ENCODE results near the gene BMERB1. TPM values are rescaled to one million over a fixed set of nuclear protein-coding genes. Genes with fewer than 3 reads are reported as not detected.
A peak's percentile ranks its signal among the peaks of the same experiment; 100 is the strongest.
"Not testable (repeated sequence)": the region's sequence is repeated elsewhere in the genome, so short reads cannot be mapped to it uniquely, and the experiment has no call there.

The BMERB1 gene
- total RNA-seq, 1 donor from 2014 or later, result 15.5 TPM

DNA sequence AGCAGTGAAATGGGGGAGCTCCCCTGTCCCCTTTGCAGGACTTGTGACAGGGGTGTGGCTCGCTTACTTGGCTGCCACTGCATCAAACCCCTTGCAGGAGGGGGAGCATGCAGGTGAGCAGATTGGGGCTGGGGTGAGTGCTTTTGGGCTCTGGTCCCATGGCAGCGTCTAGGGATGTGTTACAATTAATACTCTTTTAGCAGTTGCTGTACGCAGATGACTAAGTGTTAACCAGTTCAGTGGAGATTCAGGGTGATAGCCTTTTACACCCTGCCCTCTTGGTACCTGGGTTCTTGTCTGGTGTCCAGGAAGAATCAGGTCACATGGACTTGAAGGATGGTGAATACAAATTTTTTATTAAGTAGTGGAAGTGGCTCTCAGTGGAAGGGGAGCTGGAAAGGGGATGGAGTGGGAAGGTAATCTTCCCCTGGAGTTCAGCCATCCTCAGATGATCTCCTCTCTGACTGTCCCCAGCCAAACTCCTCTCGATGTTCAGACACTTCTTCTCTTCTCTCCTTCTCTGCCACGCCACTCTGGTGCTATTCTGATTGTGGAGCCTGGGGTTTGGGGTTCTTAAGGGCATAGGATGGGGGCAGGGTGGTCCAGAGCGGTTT lies 108.5 kb downstream of the BMERB1 start:
- Mint-ChIP-seq H3K27me3 (no peaks in the 10 kb centered on the region), H3K36me3 (ENCODE audit: low read depth) (no peaks in the 10 kb centered on the region), H3K9me3 (no peaks in the 10 kb centered on the region), H3K27ac (no peak overlapping the region), H3K4me3 (no peak overlapping the region), H3K4me1 (peaks cover 6% of the 10 kb centered on the region)
- no peak for DNase-seq
- intact Hi-C loops (cut with micrococcal nuclease), result no loop called here

DNA sequence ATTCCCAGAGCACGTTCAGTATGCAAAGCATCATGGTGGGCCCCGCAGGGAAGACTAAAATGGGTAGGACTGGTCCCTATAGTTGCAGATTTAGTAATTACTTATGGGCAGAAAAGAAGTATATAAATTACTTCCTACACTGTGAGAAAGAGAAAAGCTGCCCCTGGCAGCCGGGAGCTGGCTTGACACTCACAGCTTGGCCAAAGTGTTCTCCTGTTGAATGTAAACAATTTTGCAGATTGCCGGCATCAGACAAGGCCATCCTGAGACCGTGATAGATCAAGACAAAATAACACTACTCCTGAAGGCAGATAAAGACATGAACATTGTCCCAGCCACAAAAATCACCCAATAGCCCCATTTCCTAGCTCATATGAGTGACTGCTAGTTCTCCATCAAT lies 110.0 kb downstream of the BMERB1 start:
- H3K9me3 Mint-ChIP-seq, result no peaks in the 10 kb centered on the region
- DNase-seq, result no peak
- peaks cover 6% of the 10 kb centered on the region for H3K4me1 Mint-ChIP-seq
- no peak overlapping the region for H3K4me3 Mint-ChIP-seq
- intact Hi-C loops (cut with micrococcal nuclease), result no loop called here
- H3K27me3 Mint-ChIP-seq, result no peaks in the 10 kb centered on the region
- no peaks in the 10 kb centered on the region for H3K36me3 Mint-ChIP-seq (ENCODE audit: low read depth)
- H3K27ac Mint-ChIP-seq, result no peak overlapping the region

DNA sequence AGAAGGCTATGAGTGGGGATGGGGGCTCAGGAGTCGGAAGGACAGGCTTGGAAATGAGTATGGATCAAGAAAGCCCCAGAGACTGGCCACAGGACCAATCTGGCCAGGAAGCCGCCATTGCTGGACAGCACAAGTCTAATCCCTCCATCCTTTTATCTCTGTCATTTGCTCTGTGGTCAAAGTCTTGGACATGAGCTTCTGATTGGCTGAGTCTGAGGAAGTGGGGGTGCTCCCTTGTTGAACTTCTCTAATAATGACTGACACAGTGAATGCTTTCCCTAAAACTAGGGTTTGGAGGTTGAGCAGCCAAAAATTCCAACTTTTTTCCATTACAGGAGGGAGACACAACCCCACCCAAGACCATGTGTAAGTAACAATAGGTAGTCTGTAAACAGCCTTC lies 111.2 kb downstream of the BMERB1 start:
- H3K36me3 Mint-ChIP-seq (ENCODE audit: low read depth), result no peaks in the 10 kb centered on the region
- no peaks in the 10 kb centered on the region for H3K9me3 Mint-ChIP-seq
- no peak for DNase-seq
- H3K27me3 Mint-ChIP-seq, result no peaks in the 10 kb centered on the region
- H3K4me3 Mint-ChIP-seq, result no peak overlapping the region
- no peak overlapping the region for H3K27ac Mint-ChIP-seq
- intact Hi-C loops (cut with micrococcal nuclease), result no loop called here
- peaks cover 6% of the 10 kb centered on the region for H3K4me1 Mint-ChIP-seq

DNA sequence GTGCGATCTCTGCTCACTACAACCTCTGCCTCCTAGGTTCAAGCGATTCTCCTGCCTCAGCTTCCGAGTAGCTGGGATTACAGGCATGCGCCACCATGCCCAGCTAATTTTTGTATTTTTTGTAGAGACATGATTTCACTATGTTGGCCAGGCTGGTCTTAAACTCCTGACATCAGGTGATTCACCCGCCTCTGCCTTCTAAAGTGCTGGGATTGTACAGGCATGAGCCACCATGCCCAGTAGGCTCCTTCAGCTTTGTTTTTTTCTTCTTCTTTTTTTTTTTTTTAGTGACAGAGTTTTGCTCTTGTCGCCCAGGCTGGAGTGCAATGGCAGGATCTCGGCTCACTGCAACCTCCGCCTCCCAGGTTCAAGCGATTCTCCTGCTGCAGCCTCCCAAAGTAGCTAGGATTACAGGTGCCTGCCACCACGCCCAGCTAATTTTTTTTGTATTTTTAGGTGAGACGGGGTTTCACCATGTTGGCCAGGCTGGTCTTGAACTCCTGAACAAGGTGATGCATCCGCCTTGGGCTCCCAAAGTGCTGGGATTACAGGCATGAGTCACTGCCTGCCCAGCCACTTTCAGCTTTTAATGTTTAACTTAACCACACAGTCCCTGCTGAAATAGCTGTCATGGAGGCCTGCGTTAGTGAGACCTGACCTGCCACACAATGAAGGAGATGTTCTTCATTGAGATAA lies 112.8 kb downstream of the BMERB1 start:
- H3K9me3 Mint-ChIP-seq, DNase-seq: not testable (repeated sequence)

DNA sequence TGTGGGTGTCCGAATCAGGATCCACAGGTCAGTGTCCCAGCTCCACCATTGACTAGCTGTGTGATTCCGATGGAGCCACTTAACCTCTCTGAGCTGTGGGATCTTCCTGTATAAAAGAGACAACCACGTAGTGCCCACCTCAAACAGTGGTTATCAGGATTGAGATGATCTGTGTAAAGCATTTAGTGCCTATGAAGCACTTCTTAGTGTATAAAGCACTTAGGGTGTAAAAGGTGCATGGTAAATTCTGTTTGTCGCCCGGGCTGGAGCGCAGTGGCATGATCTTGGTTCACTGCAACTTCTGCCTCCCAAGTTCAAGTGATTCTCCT lies 113.3 kb downstream of the BMERB1 start:
- peaks cover 13% of the 10 kb centered on the region for H3K4me1 Mint-ChIP-seq
- H3K9me3 Mint-ChIP-seq, result no peaks in the 10 kb centered on the region
- intact Hi-C loops (cut with micrococcal nuclease), result no loop called here
- no peaks in the 10 kb centered on the region for H3K36me3 Mint-ChIP-seq (ENCODE audit: low read depth)
- DNase-seq, result no peak
- no peak overlapping the region for H3K27ac Mint-ChIP-seq
- H3K27me3 Mint-ChIP-seq, result no peaks in the 10 kb centered on the region
- H3K4me3 Mint-ChIP-seq, result no peak overlapping the region

More for the DNA sequence above, 112.8 kb downstream of the BMERB1 start:
- intact Hi-C loops (cut with micrococcal nuclease); H3K27me3 Mint-ChIP-seq; H3K27ac Mint-ChIP-seq; H3K4me3 Mint-ChIP-seq; H3K4me1 Mint-ChIP-seq; H3K36me3 Mint-ChIP-seq (ENCODE audit: low read depth): not testable (repeated sequence)

DNA sequence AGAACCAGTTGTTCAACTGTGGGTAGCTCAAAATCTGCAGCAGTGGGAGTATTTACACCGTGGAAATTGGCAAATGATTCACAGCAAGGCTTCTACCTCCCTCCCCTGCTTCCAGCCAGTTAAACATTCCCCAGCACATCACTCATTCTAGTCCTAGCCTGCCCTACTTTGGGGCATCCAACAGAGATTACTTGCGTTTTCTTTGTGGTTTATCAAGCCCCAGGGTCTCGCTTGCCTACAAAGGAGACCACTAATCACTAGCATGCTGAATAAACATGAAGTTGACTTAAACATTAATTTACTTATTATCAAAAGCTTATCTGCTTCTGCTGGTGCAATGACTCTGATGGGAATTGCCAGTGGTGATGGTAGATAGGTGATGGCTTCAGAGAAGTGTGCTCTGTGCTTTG lies 114.1 kb downstream of the BMERB1 start:
- intact Hi-C loops (cut with micrococcal nuclease), result no loop called here
- H3K36me3 Mint-ChIP-seq (ENCODE audit: low read depth), result no peaks in the 10 kb centered on the region
- no peak overlapping the region for H3K4me3 Mint-ChIP-seq
- H3K4me1 Mint-ChIP-seq, result peaks cover 14% of the 10 kb centered on the region
- no peak overlapping the region for H3K27ac Mint-ChIP-seq
- H3K9me3 Mint-ChIP-seq, result no peaks in the 10 kb centered on the region
- DNase-seq, result no peak
- H3K27me3 Mint-ChIP-seq, result no peaks in the 10 kb centered on the region

DNA sequence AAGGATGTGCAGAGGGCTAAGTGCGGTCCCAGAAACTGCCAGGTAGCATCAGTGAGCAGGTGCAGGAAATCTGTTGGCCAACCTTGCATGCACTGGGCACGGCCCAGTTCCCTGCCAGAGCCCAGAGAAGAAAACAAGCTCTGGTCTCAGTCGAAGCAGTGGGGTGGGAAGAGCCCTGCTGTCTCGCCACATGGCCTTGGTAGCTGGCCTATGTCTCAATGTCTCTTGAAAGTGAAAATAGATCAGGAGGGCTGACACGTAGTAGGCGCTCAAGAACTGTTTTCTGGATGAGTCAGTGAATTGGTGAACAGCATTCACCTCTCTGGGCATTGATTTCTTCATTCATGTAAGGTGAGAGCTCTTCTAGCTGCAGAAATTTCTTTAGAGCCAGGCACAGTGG lies 118.1 kb downstream of the BMERB1 start:
- H3K4me1 Mint-ChIP-seq, result peaks cover 15% of the 10 kb centered on the region
- peak overlapping the region; percentile 34 for H3K27ac Mint-ChIP-seq
- H3K27me3 Mint-ChIP-seq, result no peaks in the 10 kb centered on the region
- DNase-seq, result no peak
- intact Hi-C loops (cut with micrococcal nuclease), result loop anchor here (2.0 kb wide), 1 partner anchor 20 kb away; no protein-coding TSS in a partner anchor
- H3K4me3 Mint-ChIP-seq, result no peak overlapping the region
- no peaks in the 10 kb centered on the region for H3K36me3 Mint-ChIP-seq (ENCODE audit: low read depth)
- H3K9me3 Mint-ChIP-seq, result no peaks in the 10 kb centered on the region

DNA sequence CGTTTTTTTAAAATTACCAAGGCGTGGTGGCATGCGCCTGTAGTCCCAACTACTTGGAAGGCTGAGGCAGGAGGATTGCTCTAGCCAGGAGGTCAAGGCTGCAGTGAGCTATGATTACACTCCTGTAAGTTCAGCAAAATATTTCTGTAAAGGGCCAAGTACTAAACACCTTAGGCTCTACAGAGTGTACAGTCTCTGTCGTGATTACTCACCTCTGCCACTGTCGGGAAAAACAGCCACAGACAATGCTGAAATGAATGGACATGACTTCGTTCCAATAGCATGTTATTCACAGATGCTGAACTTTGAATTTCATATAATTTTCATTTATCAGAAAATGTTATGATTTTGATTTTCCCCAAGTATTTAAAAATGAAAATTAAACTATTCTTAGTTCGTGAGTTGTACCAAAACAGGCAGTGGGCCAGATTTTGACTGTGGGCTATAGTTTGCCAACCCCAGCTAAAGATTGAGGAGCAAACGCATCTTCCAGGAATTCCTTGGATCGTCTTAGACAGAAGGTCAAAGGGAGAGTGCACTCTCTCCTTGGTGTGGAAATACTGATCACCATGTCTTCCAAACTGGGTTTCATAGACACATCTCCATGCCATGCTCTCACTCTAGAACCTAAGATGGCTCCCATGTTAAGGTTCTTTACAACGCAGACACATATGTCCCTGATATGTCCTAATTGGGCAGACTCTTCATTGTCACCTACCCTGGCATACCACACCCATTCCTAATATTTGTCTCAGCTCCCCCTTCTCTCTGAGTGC lies 119.1 kb downstream of the BMERB1 start:
- Mint-ChIP-seq H3K27me3 (no peaks in the 10 kb centered on the region), H3K4me1 (peaks cover 14% of the 10 kb centered on the region), H3K4me3 (no peak overlapping the region), H3K36me3 (ENCODE audit: low read depth) (no peaks in the 10 kb centered on the region), H3K9me3 (no peaks in the 10 kb centered on the region), H3K27ac (no peak overlapping the region)
- intact Hi-C loops (cut with micrococcal nuclease), result loop anchor here (2.0 kb wide), 1 partner anchor 19 kb away; no protein-coding TSS in a partner anchor
- no peak for DNase-seq

DNA sequence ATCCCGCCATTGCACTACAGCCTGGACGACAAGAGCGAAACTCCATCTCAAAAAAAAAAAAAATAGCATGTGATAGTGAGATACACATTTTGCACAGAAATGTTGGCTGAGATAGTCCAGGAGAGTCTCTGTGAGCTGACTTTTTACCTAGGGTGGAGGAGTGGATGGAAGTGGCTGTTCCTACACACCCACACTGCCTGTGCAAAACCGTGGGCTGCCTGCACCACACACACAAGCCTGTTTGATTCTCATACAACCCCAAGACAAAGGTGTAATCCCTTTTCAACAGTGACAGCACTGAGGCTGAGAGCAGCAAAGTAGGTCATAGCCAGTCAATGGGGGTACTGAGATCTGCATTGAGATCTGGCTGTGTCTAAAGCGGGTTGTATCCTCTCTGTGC lies 121.7 kb downstream of the BMERB1 start:
- no peak overlapping the region for H3K4me3 Mint-ChIP-seq
- H3K27me3 Mint-ChIP-seq, result no peaks in the 10 kb centered on the region
- no peaks in the 10 kb centered on the region for H3K36me3 Mint-ChIP-seq (ENCODE audit: low read depth)
- H3K27ac Mint-ChIP-seq, result no peak overlapping the region
- no peak for DNase-seq
- peaks cover 11% of the 10 kb centered on the region for H3K4me1 Mint-ChIP-seq
- H3K9me3 Mint-ChIP-seq, result no peaks in the 10 kb centered on the region
- intact Hi-C loops (cut with micrococcal nuclease), result no loop called here

DNA sequence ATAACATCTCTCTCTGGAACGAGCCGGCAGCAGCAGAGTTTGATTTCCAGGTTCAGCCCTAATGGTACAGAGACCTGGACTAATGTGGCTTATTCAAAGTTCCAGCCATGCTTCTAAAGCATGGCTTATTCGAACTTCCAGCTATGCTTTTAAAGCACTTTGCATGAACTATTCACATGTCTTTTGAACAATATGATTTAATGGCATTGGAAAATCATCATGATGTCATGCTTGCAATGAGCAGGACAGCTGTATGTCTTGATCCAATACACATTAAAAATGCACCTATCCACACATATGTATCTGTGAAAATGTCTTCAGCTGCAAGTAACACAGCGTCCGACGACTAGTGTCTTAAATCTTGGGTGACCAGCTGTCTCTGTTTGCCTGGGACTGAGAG lies 122.9 kb downstream of the BMERB1 start:
- no peak for DNase-seq

DNA sequence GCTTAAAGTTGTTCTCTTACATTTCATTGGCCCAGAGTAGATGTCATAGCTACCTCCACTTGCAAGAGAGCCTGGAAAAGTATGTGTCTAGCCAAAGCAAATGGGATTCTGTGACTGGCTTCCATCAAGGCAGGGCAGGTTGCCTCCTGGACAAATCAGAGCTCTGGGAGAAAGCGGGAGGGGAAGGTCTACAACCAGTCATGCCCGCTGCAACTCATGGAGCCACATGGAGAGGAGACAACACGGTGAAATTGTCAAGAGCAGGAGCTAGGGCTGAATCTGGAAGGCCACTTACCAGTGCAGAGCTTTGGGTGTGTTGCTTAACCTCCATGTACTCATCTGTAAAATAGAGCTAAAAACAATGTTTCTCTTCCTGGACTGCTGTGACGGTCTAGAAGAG lies 124.8 kb downstream of the BMERB1 start:
- Mint-ChIP-seq H3K36me3 (ENCODE audit: low read depth) (peaks cover 2% of the 10 kb centered on the region), H3K4me1 (peaks cover 8% of the 10 kb centered on the region), H3K4me3 (no peak overlapping the region), H3K9me3 (peaks cover 8% of the 10 kb centered on the region), H3K27ac (no peak overlapping the region), H3K27me3 (no peaks in the 10 kb centered on the region)
- intact Hi-C loops (cut with micrococcal nuclease), result no loop called here
- no peak for DNase-seq

More for the DNA sequence above, 122.9 kb downstream of the BMERB1 start:
- Mint-ChIP-seq H3K4me3 (no peak overlapping the region), H3K27ac (no peak overlapping the region), H3K4me1 (peaks cover 10% of the 10 kb centered on the region), H3K27me3 (no peaks in the 10 kb centered on the region), H3K9me3 (no peaks in the 10 kb centered on the region), H3K36me3 (ENCODE audit: low read depth) (no peaks in the 10 kb centered on the region)
- intact Hi-C loops (cut with micrococcal nuclease), result no loop called here

DNA sequence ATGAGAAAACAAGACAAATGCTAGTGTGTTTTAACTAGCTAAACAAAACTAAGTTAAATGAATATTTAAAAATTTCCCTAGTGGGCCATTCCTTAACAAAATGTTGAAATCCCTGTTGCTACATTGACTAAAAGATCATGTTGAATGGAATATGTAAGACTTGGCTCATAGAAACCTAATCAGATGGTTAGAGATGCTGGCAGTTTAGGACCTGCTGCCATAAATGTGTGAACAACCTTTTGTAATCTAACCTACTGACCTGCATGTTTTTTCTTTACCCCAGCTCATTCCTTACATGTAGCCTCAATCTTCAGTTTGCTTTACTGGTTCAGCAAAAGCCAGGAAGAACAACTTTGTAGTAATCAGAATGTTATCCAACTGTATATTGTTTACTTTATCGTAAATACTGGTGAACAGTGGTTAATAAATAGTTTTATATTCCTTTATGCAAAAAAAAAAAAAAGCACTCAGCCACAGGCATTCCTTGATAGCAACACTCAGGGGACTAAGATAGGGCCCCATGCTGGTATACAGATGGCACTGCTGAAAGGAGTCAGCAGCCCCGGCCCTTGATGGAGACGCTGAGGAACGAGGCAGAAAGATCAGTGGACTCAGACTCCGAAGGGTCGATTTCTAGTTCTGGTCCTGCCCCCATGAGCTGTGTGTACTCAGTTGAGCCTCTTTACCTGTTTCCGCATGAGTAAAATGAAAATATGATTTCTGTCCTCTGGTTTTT lies 130.4 kb downstream of the BMERB1 start:
- no peak overlapping the region for H3K4me3 Mint-ChIP-seq
- DNase-seq, result no peak
- peaks cover 12% of the 10 kb centered on the region for H3K36me3 Mint-ChIP-seq (ENCODE audit: low read depth)
- H3K9me3 Mint-ChIP-seq, result peaks cover 8% of the 10 kb centered on the region
- H3K27ac Mint-ChIP-seq, result no peak overlapping the region
- H3K27me3 Mint-ChIP-seq, result no peaks in the 10 kb centered on the region
- H3K4me1 Mint-ChIP-seq, result peaks cover 5% of the 10 kb centered on the region
- intact Hi-C loops (cut with micrococcal nuclease), result no loop called here

DNA sequence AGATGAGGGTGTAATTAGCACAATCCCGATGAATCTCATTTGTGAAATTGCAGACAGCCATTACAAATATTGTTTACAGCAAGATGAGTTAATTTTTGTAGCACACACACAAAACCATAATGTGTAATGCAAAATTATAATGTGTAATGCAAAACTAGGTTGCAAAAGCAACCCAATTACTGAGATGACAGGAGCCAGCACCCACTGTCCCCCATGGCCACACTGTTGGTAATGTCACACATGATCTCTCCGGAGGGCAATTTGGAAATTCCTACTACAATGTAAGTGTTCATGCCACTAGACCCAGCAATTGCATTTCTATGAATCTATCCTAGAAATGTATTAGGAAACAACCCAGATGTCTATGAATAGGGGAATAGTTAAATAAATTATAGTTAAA lies 131.7 kb downstream of the BMERB1 start:
- peaks cover 5% of the 10 kb centered on the region for H3K4me1 Mint-ChIP-seq
- peaks cover 15% of the 10 kb centered on the region for H3K36me3 Mint-ChIP-seq (ENCODE audit: low read depth)
- H3K27ac Mint-ChIP-seq, result no peak overlapping the region

DNA sequence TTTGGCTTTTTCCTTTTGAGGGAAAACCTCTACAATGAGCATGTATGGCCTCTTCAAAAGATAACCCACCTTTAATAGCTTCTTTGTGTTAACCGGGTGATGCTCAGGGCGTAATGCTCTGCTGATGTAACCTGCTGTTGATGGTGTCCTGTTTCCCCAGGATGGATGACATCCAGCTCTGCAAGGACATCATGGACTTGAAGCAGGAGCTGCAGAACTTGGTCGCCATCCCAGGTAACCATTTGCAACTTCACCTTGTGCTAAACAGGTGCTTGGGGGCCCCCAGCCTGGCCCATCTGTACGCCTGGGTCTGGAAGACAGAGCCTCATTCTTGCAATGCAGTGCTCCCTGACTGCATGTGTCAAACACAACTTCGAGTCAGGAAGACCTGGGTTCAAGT lies 133.4 kb downstream of the BMERB1 start:
- Mint-ChIP-seq H3K27me3 (no peaks in the 10 kb centered on the region), H3K4me3 (no peak overlapping the region), H3K4me1 (peaks cover 16% of the 10 kb centered on the region), H3K36me3 (ENCODE audit: low read depth) (peaks cover 18% of the 10 kb centered on the region), H3K9me3 (peaks cover 11% of the 10 kb centered on the region), H3K27ac (no peak overlapping the region)
- intact Hi-C loops (cut with micrococcal nuclease), result no loop called here
- no peak for DNase-seq

More for the DNA sequence above, 131.7 kb downstream of the BMERB1 start:
- intact Hi-C loops (cut with micrococcal nuclease), result no loop called here
- DNase-seq, result no peak
- Mint-ChIP-seq H3K27me3 (no peaks in the 10 kb centered on the region), H3K4me3 (no peak overlapping the region), H3K9me3 (peaks cover 8% of the 10 kb centered on the region)
